ENCODE data around the gene ABCG4. TPM values are rescaled to one million over a fixed set of nuclear protein-coding genes. Genes with fewer than 3 reads are reported as not detected.

ABCG4 gene
- total and polyA plus RNA-seq, 9 of the 15 experiments (the other 6 are each of a cell fraction or from before 2014, with no cell fraction given) = 0.03 to 0.11 (median 0.07) TPM; not detected in 4

DNA sequence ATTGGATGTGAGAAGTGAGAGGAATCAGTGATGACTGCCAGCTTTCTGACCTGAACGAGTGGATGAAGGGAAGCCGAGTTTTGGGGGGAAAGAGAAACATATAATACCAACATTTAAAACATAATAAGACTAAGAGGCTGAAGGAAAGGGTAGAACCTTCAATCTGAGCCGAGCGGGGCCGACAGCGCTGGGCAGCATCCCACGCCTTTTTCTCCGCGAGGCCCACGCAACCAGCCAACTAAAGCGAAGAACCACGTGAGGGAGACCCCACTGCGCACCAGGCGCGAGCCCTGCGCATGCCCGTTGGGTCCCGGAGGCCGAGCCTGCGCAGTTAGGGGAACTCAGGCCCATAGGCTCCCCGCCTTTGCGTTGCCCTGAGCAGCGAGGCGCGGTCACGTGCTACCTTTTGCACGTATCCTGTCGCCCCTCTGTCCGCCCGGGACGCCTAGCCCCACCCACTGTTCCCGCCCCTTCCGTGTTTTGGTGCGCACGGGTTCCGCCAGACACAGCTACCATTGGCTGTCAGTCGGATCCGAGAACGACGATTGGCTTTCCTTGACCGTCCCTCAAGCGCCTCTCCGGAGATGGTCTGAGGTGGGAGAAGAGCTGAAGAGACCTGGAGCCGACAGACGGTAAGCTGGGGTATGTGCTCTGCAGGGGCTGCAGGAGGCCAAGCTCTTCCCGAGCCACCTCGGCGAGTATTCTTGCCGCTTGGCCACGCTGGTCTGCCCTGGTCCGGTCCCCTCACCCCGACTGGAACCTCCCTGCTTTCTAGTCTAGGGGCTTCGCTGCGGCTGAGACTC is 27.6 kb upstream of the ABCG4 start, which contains the start of gene HINFP (continued):
- TF ChIP-seq PCBP1 (IDR thresholded peaks at IDR 0.05; ENCODE audit: low read depth, low read length, poor library complexity, severe bottlenecking) = no peak
- peak; percentile 29; the same call in 1 of the 2 replicates for TF ChIP-seq NR2C2 (CRISPR knock-in tag; IDR thresholded peaks at IDR 0.05)
- peak; percentile 55; the same call in 1 of the 2 replicates for TF ChIP-seq NR2C2 (tag; IDR thresholded peaks at IDR 0.05)
- no peak for TF ChIP-seq TSC22D4 (tag; IDR thresholded peaks at IDR 0.05)
- TF ChIP-seq, protein P1, sequence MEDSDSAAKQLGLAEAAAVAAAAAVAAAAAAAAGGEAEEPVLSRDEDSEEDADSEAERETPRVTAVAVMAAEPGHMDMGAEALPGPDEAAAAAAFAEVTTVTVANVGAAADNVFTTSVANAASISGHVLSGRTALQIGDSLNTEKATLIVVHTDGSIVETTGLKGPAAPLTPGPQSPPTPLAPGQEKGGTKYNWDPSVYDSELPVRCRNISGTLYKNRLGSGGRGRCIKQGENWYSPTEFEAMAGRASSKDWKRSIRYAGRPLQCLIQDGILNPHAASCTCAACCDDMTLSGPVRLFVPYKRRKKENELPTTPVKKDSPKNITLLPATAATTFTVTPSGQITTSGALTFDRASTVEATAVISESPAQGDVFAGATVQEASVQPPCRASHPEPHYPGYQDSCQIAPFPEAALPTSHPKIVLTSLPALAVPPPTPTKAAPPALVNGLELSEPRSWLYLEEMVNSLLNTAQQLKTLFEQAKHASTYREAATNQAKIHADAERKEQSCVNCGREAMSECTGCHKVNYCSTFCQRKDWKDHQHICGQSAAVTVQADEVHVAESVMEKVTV (CRISPR knock-in tag; IDR thresholded peaks at IDR 0.05) = no peak
- TF ChIP-seq, protein P2, sequence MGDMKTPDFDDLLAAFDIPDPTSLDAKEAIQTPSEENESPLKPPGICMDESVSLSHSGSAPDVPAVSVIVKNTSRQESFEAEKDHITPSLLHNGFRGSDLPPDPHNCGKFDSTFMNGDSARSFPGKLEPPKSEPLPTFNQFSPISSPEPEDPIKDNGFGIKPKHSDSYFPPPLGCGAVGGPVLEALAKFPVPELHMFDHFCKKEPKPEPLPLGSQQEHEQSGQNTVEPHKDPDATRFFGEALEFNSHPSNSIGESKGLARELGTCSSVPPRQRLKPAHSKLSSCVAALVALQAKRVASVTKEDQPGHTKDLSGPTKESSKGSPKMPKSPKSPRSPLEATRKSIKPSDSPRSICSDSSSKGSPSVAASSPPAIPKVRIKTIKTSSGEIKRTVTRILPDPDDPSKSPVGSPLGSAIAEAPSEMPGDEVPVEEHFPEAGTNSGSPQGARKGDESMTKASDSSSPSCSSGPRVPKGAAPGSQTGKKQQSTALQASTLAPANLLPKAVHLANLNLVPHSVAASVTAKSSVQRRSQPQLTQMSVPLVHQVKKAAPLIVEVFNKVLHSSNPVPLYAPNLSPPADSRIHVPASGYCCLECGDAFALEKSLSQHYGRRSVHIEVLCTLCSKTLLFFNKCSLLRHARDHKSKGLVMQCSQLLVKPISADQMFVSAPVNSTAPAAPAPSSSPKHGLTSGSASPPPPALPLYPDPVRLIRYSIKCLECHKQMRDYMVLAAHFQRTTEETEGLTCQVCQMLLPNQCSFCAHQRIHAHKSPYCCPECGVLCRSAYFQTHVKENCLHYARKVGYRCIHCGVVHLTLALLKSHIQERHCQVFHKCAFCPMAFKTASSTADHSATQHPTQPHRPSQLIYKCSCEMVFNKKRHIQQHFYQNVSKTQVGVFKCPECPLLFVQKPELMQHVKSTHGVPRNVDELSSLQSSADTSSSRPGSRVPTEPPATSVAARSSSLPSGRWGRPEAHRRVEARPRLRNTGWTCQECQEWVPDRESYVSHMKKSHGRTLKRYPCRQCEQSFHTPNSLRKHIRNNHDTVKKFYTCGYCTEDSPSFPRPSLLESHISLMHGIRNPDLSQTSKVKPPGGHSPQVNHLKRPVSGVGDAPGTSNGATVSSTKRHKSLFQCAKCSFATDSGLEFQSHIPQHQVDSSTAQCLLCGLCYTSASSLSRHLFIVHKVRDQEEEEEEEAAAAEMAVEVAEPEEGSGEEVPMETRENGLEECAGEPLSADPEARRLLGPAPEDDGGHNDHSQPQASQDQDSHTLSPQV (IDR thresholded peaks at IDR 0.05) = peak; percentile 86
- TF ChIP-seq ZNF445 (CRISPR knock-in tag; IDR thresholded peaks at IDR 0.05; ENCODE audit: low read depth) = no peak
- no peak for TF ChIP-seq ZNF316 (IDR thresholded peaks at IDR 0.05)
- no peak for TF ChIP-seq RHOXF2B (CRISPR knock-in tag; conservative IDR thresholded peaks at IDR 0.05)
- peak; percentile 85 for TF ChIP-seq POLR2G (IDR thresholded peaks at IDR 0.05; ENCODE audit: low read depth, low read length)
- no peak for TF ChIP-seq DNMT1 (IDR thresholded peaks at IDR 0.05)
- TF ChIP-seq BCL6 (CRISPR knock-in tag; IDR thresholded peaks at IDR 0.05) = no peak
- TF ChIP-seq, protein P3, sequence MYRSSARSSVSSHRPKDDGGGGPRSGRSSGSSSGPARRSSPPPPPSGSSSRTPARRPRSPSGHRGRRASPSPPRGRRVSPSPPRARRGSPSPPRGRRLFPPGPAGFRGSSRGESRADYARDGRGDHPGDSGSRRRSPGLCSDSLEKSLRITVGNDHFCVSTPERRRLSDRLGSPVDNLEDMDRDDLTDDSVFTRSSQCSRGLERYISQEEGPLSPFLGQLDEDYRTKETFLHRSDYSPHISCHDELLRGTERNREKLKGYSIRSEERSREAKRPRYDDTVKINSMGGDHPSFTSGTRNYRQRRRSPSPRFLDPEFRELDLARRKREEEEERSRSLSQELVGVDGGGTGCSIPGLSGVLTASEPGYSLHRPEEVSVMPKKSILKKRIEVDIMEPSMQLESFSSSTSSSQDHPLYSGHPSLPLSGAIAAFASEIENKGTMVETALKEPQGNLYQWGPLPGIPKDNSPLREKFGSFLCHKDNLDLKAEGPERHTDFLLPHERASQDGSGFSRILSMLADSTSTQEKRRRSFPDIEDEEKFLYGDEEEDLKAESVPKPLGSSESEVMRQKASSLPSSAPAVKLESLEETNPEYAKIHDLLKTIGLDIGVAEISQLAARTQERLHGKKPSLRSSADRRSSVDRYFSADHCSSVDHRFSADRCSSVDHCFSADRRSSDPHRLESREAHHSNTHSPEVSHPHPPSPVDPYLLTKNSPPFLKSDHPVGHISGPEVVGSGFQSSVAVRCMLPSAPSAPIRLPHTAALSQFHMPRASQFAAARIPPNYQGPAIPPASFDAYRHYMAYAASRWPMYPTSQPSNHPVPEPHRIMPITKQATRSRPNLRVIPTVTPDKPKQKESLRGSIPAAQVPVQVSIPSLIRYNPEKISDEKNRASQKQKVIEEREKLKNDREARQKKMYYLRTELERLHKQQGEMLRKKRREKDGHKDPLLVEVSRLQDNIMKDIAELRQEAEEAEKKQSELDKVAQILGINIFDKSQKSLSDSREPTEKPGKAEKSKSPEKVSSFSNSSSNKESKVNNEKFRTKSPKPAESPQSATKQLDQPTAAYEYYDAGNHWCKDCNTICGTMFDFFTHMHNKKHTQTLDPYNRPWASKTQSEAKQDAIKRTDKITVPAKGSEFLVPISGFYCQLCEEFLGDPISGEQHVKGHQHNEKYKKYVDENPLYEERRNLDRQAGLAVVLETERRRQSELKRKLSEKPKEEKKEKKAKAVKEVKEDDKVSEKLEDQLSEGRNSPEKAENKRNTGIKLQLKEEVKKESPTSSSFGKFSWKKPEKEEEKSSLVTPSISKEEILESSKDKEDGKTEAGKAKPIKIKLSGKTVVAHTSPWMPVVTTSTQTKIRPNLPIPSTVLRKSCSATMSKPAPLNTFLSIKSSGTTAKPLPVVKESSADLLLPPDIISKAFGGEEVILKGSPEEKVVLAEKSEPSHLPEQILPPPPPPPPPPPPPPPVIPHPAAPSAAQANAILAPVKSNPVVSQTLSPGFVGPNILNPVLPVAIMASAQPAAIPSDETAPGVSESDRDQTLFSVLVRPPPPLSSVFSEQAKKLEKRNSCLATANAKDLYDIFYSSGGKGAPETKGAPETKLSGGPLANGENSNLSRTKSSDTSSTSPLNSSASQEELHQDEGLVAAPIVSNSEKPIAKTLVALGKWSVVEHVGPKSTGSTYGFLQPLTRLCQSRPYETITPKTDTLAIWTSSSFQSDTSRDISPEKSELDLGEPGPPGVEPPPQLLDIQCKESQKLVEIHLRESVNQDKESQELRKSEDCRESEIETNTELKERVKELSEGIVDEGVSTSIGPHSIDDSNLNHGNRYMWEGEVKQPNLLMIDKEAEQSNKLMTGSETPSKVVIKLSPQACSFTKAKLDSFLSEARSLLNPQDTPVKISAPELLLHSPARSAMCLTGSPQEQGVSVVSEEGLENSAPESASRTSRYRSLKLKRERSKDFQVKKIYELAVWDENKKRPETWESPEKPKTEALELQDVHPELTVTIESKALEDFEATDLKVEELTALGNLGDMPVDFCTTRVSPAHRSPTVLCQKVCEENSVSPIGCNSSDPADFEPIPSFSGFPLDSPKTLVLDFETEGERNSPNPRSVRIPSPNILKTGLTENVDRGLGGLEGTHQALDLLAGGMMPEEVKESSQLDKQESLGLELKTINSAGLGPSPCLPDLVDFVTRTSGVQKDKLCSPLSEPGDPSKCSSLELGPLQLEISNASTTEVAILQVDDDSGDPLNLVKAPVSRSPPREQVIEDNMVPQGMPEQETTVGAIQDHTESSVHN (IDR thresholded peaks at IDR 0.05; ENCODE audit: borderline replicate concordance in 1 of 2, low read depth in 1 of 2) = no peak
